Neural progenitor cell (in vitro differentiated cells): ENCODE measurements around the gene ATG16L2.

ENCODE experiments used
- CTCF ChIP-seq: fragments of 200-600 bp; sonication (generic); IDR thresholded peaks from 2 replicates; pipeline ENCODE4 v1.5.1; 2017; ENCODE audit warnings: antibody characterized with exemption, mild to moderate bottlenecking
- EZH2 ChIP-seq: fragments of 200-600 bp; sonication (generic); IDR thresholded peaks from 2 replicates; pipeline ENCODE4 v1.6.1; 2017; ENCODE audit warnings: antibody characterized with exemption, mild to moderate bottlenecking, moderate library complexity

- TF ChIP-seq CTCF (no peak), EZH2 (no peak)
Measured at GRCh38 chr11:72781063-72781312, 33.2 kb upstream of the ATG16L2 start.
